HEK293T (cell line): ENCODE data around the gene CCDC57.

Experiments
- BHLHE40 ChIP-seq: fragments of 450-650 bp; IDR thresholded peaks from 2 replicates; pipeline ENCODE4 v1.6.1; 2016; ENCODE audit warnings: mild to moderate bottlenecking, moderate library complexity, borderline replicate concordance
- CTBP1 ChIP-seq: fragments of 450-650 bp; IDR thresholded peaks from 2 replicates; pipeline ENCODE4 v1.6.1; 2016; ENCODE audit warnings: borderline replicate concordance
- FOXK2 ChIP-seq: fragments of 450-650 bp; IDR thresholded peaks from 2 replicates; pipeline ENCODE4 v1.6.1; 2016; ENCODE audit warnings: mild to moderate bottlenecking
- LEF1 ChIP-seq: fragments of 450-650 bp; IDR thresholded peaks from 2 replicates; pipeline ENCODE4 v1.6.1; 2017; ENCODE audit warnings: mild to moderate bottlenecking, borderline replicate concordance
- PKNOX1 ChIP-seq: fragments of 450-650 bp; IDR thresholded peaks from 2 replicates; pipeline ENCODE4 v1.6.1; 2016
- SP1 ChIP-seq: fragments of 450-650 bp; IDR thresholded peaks from 2 replicates; pipeline ENCODE4 v1.6.1; 2017
- SUZ12 ChIP-seq: fragments of 450-650 bp; IDR thresholded peaks from 2 replicates; pipeline ENCODE4 v1.6.1; 2016; ENCODE audit warnings: mild to moderate bottlenecking
- TARDBP ChIP-seq: fragments of 450-650 bp; IDR thresholded peaks from 2 replicates; pipeline ENCODE4 v1.6.1; 2016

GRCh38 chr17:82094931-82095776, 117.5 kb downstream of the CCDC57 start:
- TF ChIP-seq PKNOX1 (no peak), SP1 (no peak), SUZ12 (no peak), BHLHE40 (no peak), LEF1 (no peak), TARDBP (no peak), CTBP1 (no peak), FOXK2 (no peak)
